Measurements from ENCODE around the gene ARHGAP10.

ARHGAP10 gene

GRCh38 chr4:147916351-147916750 is 184.5 kb downstream of the ARHGAP10 start:
- DNase-seq: no peak

DNA sequence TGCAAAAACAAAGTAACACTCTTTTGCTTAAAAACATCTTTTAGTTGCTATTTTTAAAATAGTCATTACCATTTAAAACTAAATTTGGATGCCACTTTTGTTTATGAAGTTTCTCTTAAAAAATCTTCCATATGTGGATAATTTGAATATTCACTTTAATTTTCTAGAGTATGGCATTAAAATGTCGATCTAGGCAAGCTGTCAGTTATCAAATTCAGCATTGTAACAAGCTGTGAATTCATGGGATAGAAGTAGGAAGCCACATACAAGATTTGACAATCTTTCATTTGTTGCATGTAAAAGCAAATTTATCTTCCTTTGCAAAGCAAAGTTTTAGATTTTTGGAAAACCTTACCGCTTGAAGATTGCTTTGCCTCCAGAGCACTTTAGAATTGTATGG is 191.5 kb downstream of the ARHGAP10 start:
- no peak for DNase-seq

GRCh38 chr4:147923854-147924253 is 192.0 kb downstream of the ARHGAP10 start:
- DNase-seq: no peak

GRCh38 chr4:147924604-147925412 is 192.9 kb downstream of the ARHGAP10 start:
- peak; percentile 45 for DNase-seq

- DNase-seq: no peak
Measured at GRCh38 chr4:147927377-147928137, 195.7 kb downstream of the ARHGAP10 start.

- peak; percentile 2 for DNase-seq
Measured at GRCh38 chr4:147928400-147928799, 196.5 kb downstream of the ARHGAP10 start.

DNA sequence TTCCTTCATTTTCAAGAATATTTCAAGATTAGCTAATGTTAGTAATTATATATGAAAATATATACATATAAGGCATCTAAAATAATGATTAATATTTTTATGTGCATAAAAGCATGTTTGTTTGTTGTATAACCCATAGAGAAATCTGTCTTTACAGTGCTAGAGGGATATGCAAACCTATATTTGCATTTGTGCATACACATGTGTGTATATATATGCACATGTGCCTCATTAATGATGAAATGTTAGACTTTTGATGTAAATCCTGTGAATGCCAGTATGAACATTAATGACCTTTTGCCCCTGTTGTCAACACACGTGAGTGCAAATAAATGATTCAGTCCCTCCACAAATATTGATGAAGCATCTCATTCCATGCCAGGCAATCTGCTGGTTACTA is 197.9 kb downstream of the ARHGAP10 start:
- no peak for DNase-seq

DNA sequence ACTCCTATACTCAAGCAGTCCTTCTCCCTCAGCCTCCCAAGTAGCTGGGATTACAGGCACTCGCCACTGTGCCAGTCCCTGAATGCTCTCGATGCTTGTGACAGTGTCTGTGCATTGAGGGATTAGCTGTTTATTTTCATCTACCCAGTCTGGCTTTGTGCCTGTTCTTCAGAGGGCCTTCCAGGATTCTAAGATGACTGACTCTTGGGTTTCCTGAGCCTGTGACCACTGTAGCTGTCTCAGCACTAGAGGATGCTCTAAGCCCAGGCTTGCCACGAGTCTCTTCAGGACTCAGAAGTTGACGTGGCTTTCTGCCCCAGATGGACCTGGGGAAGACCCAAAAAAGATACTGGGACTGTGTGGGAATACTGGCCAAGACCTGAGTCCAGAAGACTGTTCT is 201.4 kb downstream of the ARHGAP10 start:
- DNase-seq: no peak

GRCh38 chr4:147933779-147934178 is 201.9 kb downstream of the ARHGAP10 start:
- DNase-seq: no peak

DNA sequence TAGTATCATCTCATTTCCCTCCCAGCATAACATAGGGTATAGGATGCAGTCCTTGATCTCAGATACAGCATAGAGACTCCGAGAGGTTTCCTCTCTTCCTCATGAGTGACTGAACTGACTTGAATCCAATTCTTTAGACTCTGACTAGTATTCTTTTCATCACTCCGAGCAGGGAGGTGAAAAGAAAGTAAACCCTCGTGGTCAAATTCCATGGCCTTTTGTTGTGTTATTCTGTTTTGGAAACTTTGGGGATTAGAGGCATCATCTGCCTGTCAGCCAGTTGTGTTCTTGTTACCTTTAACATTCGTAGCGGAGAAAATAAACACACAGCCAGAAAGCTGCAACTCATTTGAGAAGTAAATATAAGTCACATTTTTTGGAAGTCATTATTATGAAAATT is 206.6 kb downstream of the ARHGAP10 start:
- no peak for DNase-seq

- no peak for DNase-seq
Measured at GRCh38 chr4:147940171-147940570, 208.3 kb downstream of the ARHGAP10 start.

DNA sequence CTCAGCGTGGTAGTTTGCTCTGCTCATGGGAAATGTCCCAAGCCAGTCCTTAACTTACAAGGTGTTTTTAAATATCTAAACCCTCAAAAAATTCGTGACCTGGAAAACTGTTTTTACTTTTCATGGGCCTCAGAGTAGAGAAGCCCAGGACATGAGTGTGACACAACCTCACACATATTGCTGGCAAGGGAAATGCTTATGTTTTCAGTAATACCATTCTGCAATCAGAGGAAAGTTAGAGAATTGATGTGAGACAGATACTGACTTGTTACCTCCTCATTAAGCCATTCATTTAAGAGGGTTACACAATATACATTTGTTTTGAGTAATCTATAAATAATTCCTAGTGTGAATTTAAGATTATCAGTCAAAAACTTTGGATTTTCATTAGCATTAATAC is 209.5 kb downstream of the ARHGAP10 start:
- no peak for DNase-seq

DNA sequence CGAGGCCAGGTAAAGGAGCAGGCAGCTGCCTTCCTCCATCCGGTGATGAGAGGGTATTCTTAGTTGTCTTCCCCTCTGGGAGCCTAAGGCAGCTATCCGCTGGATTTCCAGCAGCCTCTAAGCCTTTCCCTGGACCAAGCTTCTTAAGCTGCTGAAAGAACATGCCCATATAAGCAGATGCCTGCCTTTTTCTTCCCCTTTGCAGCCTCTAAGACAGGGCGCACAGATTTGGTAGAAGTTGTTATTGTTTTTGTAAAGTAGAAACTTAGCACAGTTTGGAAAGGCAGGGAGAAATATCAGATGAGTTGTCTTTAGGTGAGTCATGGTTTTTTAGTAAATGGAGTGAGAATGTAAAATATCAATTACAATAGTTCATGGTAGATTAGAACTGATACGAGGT is 210.8 kb downstream of the ARHGAP10 start:
- no peak for DNase-seq

- DNase-seq: no peak
Measured at GRCh38 chr4:147943159-147943638, 211.3 kb downstream of the ARHGAP10 start.

GRCh38 chr4:147944249-147944648 is 212.4 kb downstream of the ARHGAP10 start:
- DNase-seq: no peak

DNA sequence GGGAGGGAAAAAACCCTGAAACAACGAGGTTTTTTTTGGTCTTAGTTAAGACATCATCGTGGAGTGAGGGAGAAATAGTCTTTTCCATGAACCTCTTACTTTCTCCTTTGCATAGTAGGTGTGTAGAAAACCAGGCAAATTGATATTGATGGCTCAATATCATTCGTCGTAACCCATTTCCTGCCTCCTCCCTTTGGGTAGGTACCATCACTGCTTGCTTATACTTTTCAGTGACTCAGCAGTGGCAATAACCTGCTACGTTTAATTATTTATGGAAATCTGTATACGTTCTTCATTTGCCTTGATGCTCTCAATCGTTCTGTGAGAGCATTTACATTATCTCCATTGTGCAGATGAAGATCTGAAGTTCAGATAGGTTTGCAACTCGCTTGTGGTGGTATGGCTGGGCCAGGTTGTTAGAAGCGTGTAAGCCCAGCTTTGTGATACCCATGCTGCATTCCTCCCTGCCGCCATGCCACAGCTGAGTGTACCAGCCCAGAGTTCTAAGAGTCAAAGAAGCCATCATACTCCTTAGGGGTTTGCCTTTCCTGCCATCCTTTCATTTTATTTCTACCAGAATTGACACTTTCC is 212.9 kb downstream of the ARHGAP10 start:
- no peak for DNase-seq

DNA sequence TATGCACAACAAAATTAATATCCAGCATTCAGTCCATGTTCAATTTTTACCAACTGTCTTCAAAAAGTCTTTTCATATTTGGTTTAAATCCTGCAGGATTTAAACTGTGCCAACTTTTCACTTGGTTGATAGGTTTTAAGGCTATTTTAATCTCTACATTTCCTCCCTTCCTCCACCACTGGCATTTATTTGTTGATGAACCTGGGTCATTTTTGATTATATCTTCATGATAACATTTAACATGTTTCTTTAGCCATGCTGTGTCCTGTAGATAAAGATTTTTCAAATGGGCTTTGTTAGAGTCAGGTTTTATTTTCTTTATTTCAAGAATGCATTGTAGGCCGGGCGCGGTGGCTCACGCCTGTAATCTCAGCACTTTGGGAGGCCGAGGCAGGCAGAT is 216.4 kb downstream of the ARHGAP10 start:
- DNase-seq: no peak

DNA sequence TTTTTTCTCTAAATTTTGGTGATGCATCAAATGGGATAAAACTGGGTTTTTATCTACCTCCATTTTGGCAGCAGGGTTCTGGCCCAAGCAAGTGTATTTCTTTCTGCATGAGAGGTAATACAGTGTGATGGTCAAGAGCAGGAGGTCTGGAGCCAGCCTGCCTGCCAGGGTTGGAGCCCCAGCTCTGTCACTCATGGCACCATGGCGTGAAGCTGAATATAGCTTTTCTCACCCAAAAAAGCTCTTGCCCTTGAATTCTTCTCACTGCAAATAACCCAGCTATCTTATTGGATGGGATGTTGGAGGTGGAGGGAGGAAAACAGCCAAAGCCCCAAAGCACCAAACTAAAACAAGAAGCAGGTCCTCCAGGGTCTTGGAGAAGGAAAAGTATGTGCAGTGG is 218.4 kb downstream of the ARHGAP10 start:
- DNase-seq: no peak

DNA sequence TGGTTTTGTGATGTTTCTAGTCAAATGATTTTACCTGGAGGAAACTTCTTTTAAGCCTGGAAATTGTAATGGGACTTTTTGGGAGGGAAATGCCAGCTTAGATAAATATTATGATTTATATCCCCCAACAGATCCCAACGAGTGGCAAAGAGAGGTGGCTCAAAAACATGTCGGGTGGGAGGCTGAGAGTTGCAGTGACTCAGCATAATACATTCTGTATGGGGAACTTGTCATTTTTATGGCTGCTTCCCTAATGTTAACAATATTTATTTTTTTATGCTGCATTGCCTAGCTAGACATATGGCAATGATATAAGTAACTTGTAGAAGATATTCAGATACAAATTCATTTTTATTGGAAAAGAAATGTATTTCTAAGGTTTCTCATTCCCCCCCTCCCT is 219.0 kb downstream of the ARHGAP10 start:
- DNase-seq: no peak

GRCh38 chr4:147954850-147955249 is 223.0 kb downstream of the ARHGAP10 start:
- no peak for DNase-seq

- no peak for DNase-seq
Measured at GRCh38 chr4:147955827-147956558, 224.1 kb downstream of the ARHGAP10 start.

DNA sequence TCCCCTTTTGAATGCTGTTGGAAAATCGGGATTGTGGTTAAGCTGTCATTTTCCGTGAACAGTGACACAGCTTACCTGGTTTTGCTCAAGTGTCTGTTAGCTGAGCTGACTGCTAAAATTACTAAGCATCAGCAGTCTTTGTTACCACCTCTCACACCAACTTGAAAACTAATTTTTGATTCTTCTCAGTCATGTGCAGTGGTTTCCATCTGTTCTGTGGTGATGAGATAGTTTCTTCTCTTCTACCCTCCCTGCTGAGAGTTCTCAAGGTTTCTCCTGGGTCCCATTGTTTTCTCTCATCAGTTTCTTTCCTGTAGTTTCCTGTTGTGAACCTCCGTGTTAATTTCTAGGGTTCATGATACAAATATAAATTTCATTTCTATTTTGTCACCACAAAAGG is 225.6 kb downstream of the ARHGAP10 start:
- DNase-seq: no peak

GRCh38 chr4:147958057-147958456 is 226.2 kb downstream of the ARHGAP10 start:
- no peak for DNase-seq
